HG02981 (cell line): ENCODE data around the gene CDA.

Source experiments
- ATAC-seq: cut with Tn5 transposase; IDR thresholded peaks from one replicate; pipeline ENCODE4 v1.9.1; 2021; ENCODE audit warnings: mild to moderate bottlenecking, moderate library complexity; ENCODE audit not compliant: unreplicated experiment

CDA gene

DNA sequence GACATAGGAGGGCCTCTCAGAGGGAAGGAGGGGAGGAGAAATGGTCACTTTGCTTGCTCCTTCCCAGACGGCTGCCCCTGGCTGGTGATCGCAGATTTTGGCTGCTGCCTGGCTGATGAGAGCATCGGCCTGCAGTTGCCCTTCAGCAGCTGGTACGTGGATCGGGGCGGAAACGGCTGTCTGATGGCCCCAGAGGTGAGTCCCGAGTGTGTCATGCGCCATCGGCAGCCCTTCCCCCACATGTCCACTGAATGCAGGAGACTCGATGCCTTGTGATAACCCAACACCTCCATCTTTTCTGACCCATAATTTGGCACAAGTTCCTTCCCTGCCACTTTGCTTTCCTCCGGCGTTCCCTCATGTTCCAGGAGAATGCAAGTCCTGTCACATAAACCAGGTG lies 59.5 kb downstream of the CDA start:
- no peak for ATAC-seq

GRCh38 chr1:20648946-20649345 lies 60.0 kb downstream of the CDA start:
- no peak for ATAC-seq

DNA sequence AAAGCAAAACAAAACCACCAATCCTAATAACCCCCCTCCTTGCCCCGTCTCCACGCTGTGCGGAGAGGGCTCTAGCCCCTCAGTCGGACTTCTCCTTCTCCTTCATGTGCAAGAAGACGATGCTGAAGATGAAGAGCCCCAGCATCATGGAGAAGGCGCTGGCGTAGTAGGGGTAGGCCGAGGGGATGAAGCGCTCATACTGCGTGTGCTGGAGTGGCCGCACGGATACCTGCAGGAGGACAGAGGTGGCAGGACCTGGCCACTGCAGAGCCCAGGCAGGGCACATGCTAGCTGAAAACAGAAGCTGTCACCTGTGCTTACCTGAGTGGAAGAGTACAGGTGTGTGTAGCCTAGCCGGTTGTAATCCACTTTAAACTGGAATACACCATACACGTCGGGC lies 63.4 kb downstream of the CDA start:
- no peak for ATAC-seq

DNA sequence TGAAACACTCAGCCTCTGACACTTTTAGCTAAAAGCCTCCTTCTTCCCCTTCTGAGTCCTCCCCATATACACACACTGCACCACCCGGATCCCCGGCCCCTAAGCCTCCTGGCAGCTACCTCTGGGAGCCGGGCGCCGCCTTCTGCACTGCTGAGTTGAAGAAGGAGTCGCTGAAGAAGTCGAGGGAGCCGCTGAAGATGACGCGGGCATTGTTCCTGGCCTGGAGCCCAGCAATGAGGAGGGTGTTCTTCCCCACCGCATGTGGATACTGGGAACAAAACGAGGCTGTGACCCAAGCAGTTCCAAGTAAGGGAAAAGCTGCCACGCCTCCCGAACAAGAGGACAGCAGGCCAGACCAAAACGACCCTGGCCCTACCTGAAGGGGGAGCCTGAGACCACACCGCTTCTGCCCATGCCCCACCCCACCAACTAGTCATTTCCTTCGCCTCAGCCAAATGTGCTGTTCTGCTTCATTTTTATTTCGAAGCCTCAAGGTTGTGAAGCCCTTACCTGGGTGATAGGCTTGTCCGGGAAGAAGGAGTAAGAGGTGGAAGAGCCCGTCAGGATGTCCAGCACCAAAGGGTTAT lies 65.3 kb downstream of the CDA start:
- no peak for ATAC-seq

- no peak for ATAC-seq
Measured at GRCh38 chr1:20657024-20657423, 68.1 kb downstream of the CDA start.

GRCh38 chr1:20658166-20658915 lies 69.4 kb downstream of the CDA start:
- no peak for ATAC-seq

DNA sequence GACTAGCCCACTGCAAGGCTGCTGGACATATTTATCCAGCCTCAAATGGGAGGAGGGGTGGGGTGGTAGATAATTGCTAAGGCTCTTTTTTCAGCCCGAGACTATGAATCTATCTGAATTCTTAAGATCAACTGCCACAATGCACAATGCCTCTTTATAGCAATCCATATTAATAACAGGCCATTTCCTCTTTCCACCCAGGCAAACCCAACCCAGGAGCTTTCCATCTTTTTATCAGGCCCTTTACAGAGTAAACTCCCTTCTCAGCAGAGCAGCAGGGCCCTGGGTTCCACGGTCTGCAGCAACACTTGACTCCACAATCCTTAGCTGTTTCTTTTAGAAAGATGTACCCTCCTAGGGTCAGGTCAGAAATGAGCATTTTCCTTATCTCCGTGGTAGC lies 71.5 kb downstream of the CDA start:
- ATAC-seq: no peak

DNA sequence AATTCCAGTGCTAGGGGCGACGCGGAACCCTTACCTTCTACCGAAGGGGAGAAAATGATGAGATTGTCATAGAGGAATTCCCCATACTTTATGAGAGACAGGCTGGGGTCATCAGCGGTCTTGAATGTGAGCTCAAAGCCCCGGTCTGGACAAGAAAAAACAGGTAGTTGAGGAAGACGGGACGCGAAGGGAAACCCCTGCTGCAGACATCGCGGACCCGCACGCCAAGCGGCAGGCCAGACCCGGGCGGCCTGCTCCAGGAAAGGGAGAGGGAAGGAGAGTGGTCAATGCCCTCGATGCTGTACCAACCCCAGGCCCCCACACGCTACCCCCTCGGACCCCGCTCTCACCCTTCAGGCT lies 71.9 kb downstream of the CDA start:
- ATAC-seq: no peak

GRCh38 chr1:20661207-20662109 lies 72.6 kb downstream of the CDA start, which contains the start of gene DDOST:
TSS of gene DDOST (minus strand) at chr1:20661369. CDS start at chr1:20661350, 19 bp downstream.
- peak; percentile 97 for ATAC-seq

GRCh38 chr1:20662110-20662475 lies 73.2 kb downstream of the CDA start:
- no peak for ATAC-seq

DNA sequence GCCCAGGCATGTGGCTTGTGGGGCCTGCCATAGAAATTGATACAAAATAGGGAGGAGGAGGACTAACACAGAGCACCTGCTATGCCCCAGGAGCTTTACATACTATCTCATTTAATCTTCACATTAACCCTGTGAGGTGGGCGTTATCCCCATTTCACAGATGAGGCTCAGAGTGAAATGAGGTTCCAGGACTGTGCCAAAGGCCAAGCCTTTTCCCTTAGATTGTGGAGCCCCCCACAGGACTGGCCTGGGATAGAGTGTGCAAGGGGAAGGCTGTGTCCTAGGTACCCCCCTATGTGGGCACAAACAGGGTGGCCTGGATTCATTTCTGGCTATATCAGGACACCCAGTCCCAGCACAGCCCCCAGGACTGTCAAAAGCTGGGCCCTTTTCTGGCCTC lies 74.5 kb downstream of the CDA start:
- ATAC-seq: no peak

DNA sequence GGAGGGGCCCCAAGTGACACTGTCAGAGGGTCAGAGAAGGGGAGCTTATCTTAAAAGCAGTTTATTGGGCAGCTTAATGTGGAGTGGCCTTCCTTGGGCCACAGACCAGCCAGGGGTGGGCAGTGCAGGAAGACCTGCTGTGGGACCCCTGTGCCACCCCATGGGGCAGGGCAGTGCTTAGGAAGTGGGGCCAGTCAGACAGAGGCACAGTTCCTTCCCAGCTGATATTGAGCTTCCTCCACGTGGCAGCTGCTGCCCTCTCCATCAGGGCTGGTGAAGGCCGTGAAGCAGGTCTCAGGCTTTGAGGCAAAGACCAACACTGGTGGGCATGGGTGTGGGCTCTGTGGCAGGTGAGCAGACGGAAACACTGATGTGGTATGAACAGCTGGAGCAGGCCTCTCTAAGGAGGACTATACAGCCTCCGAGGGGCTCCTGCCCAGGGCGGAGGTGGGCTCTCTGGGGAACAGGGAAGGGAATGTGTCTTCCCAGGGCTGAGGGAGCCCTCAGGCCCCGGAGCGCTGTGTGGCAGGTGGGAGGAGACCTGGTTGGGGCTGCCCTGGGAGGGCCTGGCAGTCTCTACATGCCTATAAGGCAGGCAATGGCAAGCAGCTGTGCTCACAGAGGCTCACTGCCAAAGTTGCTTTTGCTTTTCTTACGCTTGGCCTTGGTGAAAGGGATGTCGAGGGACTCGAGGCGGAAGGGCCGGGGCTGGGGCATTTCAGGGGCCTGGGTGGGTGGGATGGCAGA lies 75.2 kb downstream of the CDA start:
- ATAC-seq: no peak

- no peak for ATAC-seq
Measured at GRCh38 chr1:20665726-20666125, 76.8 kb downstream of the CDA start.

DNA sequence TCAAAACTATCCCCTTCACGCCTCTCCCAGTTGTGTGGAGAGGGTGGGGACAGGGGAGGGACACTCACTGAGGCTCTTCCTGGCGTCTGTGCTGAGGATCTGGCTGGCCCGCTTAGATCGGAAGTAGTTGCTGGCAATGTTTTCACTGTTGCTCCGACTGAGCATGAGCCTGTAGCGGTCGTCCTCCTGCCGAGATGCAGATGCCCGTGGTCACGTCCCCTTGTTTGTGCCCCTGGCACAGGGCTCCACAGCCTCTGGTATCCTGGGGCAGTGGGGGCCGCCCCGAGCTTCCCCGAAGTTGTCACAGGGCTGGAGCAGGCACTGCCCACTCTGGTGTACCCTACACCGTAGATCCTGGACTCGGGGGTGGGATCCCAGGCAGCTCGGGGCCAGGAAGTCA lies 77.2 kb downstream of the CDA start:
- ATAC-seq: no peak

- ATAC-seq: no peak
Measured at GRCh38 chr1:20666804-20667203, 77.9 kb downstream of the CDA start.
